NOMO-1 (cell line): ENCODE results near the gene PM20D1.
A peak's percentile ranks its signal among the peaks of the same experiment; 100 is the strongest.
"Not testable (repeated sequence)": the region's sequence is repeated elsewhere in the genome, so short reads cannot be mapped to it uniquely, and the experiment has no call there.

Experiments used
- DNase-seq, 2 experiments: peaks; one replicate each; lab custom pipeline; 2025; ENCODE audit not compliant: unreplicated experiment in 2 of 2; lab: John Stamatoyannopoulos, UW

The PM20D1 gene, protein sequence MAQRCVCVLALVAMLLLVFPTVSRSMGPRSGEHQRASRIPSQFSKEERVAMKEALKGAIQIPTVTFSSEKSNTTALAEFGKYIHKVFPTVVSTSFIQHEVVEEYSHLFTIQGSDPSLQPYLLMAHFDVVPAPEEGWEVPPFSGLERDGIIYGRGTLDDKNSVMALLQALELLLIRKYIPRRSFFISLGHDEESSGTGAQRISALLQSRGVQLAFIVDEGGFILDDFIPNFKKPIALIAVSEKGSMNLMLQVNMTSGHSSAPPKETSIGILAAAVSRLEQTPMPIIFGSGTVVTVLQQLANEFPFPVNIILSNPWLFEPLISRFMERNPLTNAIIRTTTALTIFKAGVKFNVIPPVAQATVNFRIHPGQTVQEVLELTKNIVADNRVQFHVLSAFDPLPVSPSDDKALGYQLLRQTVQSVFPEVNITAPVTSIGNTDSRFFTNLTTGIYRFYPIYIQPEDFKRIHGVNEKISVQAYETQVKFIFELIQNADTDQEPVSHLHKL

DNA sequence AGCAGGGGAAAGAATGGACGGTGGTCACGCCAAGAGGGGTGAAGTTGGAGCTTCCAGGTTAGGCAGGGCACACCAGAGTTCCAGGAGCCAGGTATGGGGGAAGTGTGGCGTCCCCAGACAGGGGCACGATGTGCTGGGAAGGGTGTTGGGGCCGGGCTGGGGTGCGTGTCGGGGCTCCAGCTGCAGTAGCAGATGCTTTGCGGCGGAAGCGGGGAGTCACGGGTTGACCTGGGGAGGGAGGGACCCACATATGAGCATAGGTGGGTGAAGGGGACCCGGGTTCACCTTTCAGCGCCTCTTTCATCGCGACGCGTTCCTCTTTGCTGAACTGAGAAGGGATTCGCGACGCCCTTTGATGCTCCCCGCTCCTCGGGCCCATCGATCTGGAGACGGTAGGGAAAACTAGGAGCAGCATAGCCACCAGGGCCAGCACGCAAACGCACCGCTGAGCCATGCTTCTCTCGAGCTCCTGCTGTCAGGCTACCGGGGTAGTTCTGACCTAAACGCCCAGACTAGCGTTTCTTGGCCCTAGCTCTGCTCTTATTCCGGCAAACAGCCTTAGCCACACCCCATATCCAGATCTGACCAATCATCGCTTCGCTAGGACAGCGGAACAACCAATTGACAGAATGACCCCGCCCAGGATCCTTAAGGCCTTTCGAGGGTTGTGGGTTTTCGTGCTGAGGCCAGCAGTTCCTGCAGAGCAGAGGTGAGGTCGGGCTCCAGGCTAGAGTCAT is at the start of gene PM20D1:
TSS of gene PM20D1 (minus strand) at position 514 of the 737 bp plus-strand sequence. CDS start at position 454, 60 bp downstream.
- DNase-seq = peak; percentile 95 to 97

DNA sequence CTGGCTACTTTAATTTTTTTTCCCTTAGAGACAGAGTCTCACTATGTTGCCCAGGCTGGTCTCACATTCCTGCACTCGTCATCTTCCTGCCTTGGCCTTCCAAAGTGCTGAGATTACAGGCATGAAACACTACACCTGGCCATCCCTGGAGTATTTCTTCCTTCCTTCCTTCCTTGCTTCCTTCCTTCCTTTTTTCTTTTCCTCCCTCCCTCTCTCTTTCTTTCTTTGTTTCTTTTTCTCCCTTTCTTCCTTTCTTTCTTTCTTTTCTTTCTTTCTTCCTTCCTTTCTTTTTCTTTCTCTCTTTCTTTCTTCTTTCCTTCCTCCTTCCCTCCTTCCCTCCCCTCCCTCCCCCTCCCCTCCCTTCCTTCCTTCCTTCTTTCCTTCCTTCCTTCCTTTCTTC is 46.4 kb upstream of the PM20D1 start:
- no peak for DNase-seq

- DNase-seq = not testable (repeated sequence)
Observed at GRCh38 chr1:205894119-205894518, 44.2 kb upstream of the PM20D1 start.

- not testable (repeated sequence) for DNase-seq
Observed at GRCh38 chr1:205892175-205892574, 42.2 kb upstream of the PM20D1 start.

- DNase-seq = not testable (repeated sequence)
Observed at GRCh38 chr1:205891481-205891880, 41.5 kb upstream of the PM20D1 start.

DNA sequence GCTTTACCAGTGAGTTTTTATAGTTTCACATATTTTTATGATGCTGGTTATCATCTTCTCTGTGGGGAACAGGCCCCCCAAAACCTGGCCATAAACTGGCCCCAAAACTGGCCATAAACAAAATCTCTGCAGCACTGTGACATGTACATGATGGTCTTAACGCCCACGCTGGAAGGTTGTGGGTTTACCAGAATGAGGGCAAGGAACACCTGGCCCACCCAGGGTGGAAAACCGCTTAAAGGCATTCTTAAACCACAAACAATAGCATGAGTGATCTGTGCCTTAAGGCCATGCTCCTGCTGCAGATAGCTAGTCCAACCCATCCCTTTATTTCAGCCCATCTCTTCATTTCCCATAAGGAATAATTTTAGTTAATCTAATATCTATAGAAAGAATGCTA is 40.7 kb upstream of the PM20D1 start:
- DNase-seq = not testable (repeated sequence)

DNA sequence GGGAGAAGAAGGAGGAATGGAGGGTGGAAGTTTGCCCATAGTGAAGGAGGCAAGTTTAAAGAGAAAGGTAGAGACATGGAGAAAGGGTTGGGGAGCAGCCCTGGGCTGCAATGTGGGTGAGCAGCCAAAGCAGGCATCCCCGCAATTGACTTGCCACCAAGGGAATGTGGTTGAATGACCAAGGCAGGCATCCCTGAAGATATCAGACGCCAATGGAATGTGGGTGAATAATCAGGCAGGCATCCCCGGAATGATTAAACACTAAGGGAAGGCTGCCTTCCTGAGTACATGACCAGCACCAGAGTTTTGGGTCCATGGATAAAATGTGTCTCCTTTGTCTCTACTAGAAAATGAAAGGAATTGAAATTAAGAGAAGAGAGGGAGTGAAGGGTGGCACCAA is 39.8 kb upstream of the PM20D1 start:
- not testable (repeated sequence) for DNase-seq

DNA sequence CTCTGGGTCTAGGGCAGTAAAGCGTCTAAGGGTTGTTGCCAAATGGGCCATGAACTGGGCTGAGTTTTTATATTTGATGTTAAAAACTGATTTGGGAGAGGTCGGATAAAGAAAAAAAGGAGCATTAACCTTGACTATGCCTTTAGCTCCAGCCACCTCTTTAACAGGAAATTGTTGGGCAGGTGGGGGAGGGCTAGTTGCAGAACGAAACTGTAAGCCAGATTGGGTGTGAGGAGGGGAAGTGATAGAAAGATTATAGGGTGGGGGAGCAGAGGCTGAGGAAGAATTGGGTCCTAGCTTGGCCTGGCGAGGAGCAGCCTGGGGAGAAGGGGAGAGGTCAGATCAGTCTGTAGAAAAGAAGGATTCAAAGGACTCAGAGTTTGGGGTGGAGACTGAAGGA is 39.1 kb upstream of the PM20D1 start:
- DNase-seq = peak; percentile 31 to 53

GRCh38 chr1:205883792-205884191 is 33.9 kb upstream of the PM20D1 start:
- DNase-seq = no peak

GRCh38 chr1:205880923-205881322 is 31.0 kb upstream of the PM20D1 start:
- DNase-seq = no peak

- no peak for DNase-seq
Observed at GRCh38 chr1:205879974-205880373, 30.0 kb upstream of the PM20D1 start.

DNA sequence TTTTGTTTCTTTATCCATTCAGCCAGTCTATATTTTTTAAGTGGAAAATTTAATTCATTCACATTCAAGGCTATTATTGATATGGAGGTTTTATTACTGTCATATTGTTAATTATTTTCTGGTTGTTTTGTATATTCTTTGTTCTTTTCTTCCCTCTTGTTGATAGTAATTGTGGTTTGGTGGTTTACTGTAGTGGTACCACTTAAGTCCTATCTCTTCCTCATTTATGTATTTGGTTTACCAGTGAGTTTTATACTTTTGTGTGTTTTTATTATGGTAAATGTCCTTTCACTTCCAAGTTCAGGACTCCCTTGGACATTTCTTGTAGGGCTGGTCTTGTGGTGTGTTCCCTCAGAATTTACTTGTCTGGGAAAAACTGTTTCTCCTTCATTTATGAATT is 28.1 kb upstream of the PM20D1 start:
- peak in 1 of 2 experiments; percentile 42 for DNase-seq

DNA sequence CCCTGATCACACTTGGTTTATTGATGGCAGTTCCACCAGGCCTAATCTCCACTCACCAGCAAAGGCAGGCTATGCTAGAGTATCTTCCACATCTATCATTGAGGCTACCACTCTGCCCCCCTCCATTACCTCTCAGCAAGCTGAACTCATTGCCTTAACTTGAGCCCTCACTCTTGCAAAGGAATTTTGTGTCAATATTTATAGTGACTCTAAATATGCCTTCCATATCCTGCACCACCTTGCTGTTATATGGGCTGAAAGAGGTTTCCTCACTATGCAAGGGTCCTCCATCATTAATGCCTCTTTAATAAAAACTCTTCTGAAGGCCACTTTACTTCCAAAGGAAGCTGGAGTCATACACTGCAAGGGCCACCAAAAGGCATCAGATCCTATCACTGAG is 23.2 kb upstream of the PM20D1 start:
- not testable (repeated sequence) for DNase-seq

GRCh38 chr1:205870236-205870635 is 20.3 kb upstream of the PM20D1 start:
- no peak for DNase-seq

DNA sequence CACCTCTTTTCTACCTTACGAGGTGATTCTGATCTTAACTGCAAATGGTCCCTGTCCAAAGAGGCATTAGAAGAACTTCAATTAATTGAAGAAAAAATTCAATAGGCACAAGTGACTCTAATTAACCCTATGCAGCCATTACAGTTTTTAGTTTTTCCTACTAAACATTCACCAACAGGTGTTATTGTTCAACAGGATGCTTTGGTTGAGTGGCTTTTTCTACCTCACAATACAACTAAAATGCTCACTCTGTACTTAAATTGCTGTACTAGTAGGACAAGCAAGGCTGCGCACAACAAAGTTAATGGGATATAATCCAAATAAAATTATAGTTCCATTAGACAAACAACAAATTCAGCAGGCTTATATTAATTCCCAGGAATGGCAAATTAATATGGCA is 11.6 kb upstream of the PM20D1 start:
- DNase-seq = no peak

- peak in 1 of 2 experiments; percentile 40 for DNase-seq
Observed at GRCh38 chr1:205858141-205858961, 8.4 kb upstream of the PM20D1 start.

DNA sequence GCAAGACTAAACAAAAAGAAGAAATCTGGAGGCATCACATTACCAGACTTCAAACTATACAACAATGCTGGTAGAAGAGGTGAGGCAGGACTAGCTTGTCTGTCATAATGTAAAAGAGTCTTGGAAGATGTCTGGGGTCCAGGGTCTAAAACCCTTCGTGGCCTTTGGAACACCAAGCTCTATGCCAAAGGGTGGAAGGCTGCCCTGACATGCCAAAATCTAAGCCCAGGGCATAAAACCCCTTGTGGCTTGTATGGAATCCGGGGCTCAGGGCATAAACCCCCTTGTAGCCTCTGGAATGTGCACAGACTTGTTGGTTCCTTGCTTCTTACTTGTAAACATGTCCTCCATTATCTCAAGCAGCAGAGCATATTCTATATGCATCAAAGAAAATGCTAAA is 7.6 kb upstream of the PM20D1 start:
- not testable (repeated sequence) for DNase-seq

GRCh38 chr1:205856433-205856832 is 6.5 kb upstream of the PM20D1 start:
- DNase-seq = no peak

- no peak for DNase-seq
Observed at GRCh38 chr1:205852969-205853368, 3.0 kb upstream of the PM20D1 start.

GRCh38 chr1:205851993-205852392 is 2.1 kb upstream of the PM20D1 start:
- no peak for DNase-seq
